Parathyroid adenoma (tissue), 2 donors: ENCODE data around the gene ADAM12.

Experiments
- H2AFZ ChIP-seq: fragments of 300-600 bp; sonication (generic); one replicate; pipeline ENCODE4 v1.7.0; 2017; ENCODE audit warnings: antibody characterized with exemption, mild to moderate bottlenecking
- H3K27ac ChIP-seq: fragments of 300-600 bp; sonication (generic); one replicate; pipeline ENCODE4 v1.7.0; 2017
- H3K27me3 ChIP-seq: fragments of 300-600 bp; sonication (generic); one replicate; pipeline ENCODE4 v1.7.0; 2017; ENCODE audit warnings: low read length; ENCODE audit not compliant: control insufficient read depth, insufficient read depth
- H3K36me3 ChIP-seq: fragments of 300-600 bp; sonication (generic); one replicate; pipeline ENCODE4 v1.7.0; 2017; ENCODE audit warnings: low read length; ENCODE audit not compliant: control insufficient read depth, insufficient read depth
- H3K4me1 ChIP-seq: fragments of 300-600 bp; sonication (generic); one replicate; pipeline ENCODE4 v1.7.0; 2017; ENCODE audit warnings: control low read depth
- H3K4me2 ChIP-seq: fragments of 300-600 bp; sonication (generic); one replicate; pipeline ENCODE4 v1.7.0; 2017; ENCODE audit warnings: low read length
- H3K4me3 ChIP-seq: fragments of 300-600 bp; sonication (generic); one replicate; pipeline ENCODE4 v1.7.0; 2017; ENCODE audit warnings: low read depth, low read length
- H3K79me2 ChIP-seq: fragments of 300-600 bp; sonication (generic); one replicate; pipeline ENCODE4 v1.7.0; 2017; ENCODE audit warnings: control low read depth
- H3K9ac ChIP-seq: fragments of 300-600 bp; sonication (generic); one replicate; pipeline ENCODE4 v1.7.0; 2017; ENCODE audit warnings: mild to moderate bottlenecking
- H3K9me3 ChIP-seq: fragments of 300-600 bp; sonication (generic); one replicate; pipeline ENCODE4 v1.7.0; 2017; ENCODE audit warnings: low read length; ENCODE audit not compliant: control insufficient read depth
- TF ChIP-seq, protein P1 (sequence below): fragments of 300-600 bp; sonication (generic); IDR thresholded peaks from one replicate; pipeline ENCODE4 v1.7.0; 2017; ENCODE audit warnings: antibody characterized with exemption, mild to moderate bottlenecking
- donor health status: primary hyperparathyroidism.

Gene ADAM12

DNA sequence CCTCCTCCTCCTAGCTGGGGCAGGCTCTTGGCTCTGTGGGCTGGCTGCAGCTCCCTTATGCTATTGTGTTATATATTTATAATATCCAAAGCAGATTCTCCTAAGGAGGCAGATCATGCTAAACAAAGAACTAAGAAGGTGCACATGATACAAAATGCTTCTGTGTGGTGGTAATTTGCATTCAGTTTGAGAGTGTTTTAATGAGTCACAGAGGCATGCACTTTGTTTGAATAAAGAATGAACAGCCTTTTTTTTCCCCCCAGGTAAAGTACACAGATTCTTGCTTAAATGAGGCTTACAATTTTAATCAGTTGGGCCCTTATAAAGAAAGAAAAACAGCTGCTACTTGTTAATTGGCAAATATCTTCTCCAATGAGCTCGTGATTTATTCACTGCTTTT is 396.9 kb downstream of the ADAM12 start:
- Histone ChIP-seq H3K79me2 (no peaks in the 10 kb centered on the region), H3K4me2 (no peak overlapping the region), H3K27me3 (no peaks in the 10 kb centered on the region), H3K27ac (no peak overlapping the region), H3K4me1 (no peaks in the 10 kb centered on the region), H2AFZ (no peak overlapping the region), H3K9ac (no peak overlapping the region), H3K9me3 (no peaks in the 10 kb centered on the region), H3K36me3 (no peaks in the 10 kb centered on the region), H3K4me3 (no peak overlapping the region)
- TF ChIP-seq, protein P1, sequence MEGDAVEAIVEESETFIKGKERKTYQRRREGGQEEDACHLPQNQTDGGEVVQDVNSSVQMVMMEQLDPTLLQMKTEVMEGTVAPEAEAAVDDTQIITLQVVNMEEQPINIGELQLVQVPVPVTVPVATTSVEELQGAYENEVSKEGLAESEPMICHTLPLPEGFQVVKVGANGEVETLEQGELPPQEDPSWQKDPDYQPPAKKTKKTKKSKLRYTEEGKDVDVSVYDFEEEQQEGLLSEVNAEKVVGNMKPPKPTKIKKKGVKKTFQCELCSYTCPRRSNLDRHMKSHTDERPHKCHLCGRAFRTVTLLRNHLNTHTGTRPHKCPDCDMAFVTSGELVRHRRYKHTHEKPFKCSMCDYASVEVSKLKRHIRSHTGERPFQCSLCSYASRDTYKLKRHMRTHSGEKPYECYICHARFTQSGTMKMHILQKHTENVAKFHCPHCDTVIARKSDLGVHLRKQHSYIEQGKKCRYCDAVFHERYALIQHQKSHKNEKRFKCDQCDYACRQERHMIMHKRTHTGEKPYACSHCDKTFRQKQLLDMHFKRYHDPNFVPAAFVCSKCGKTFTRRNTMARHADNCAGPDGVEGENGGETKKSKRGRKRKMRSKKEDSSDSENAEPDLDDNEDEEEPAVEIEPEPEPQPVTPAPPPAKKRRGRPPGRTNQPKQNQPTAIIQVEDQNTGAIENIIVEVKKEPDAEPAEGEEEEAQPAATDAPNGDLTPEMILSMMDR = no peak

DNA sequence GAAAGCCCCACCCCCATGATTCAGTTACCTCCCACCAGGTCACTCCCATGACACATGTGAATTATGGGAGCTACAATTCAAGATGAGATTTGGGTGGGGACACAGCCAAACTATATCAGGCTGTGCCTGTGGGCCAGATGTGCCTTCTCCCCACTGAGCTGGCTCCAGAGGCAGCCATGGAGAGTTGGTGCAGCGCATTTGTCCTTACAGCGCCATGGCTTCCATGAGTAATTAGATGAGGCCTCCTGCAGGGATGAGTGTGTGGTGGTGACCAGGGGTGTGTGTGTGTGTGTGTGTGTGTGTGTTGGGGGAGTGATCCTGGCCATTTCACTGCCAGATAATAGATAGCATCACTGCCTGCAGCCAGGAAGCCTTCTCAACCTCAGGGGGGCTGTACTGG is 397.3 kb downstream of the ADAM12 start:
- Histone ChIP-seq H3K36me3 (no peaks in the 10 kb centered on the region), H2AFZ (no peak overlapping the region), H3K27ac (no peak overlapping the region), H3K79me2 (no peaks in the 10 kb centered on the region), H3K9me3 (no peaks in the 10 kb centered on the region), H3K27me3 (no peaks in the 10 kb centered on the region), H3K9ac (no peak overlapping the region), H3K4me2 (no peak overlapping the region), H3K4me1 (no peaks in the 10 kb centered on the region), H3K4me3 (no peak overlapping the region)
- TF ChIP-seq, protein P1 = no peak

DNA sequence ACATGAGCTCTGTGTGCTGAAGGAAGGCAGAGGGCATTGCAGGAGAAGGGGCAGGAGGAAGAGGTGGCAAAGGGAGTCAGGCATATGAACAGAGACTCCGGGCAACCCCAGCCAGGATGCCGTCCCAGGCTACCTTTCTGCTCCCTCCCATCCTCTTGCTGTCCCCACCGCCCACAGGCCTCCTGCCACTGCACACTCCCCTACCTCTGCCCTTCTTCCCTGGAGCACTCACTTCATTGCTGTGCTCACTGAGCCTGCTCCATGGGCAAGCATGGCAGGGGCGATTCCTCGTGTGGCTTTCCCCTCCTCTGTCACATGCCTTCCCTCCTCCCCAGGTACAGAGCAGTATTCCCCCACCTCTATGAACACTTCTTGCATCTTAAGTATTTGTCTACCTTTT is 398.5 kb downstream of the ADAM12 start:
- no peaks in the 10 kb centered on the region for H3K9me3 ChIP-seq
- H2AFZ ChIP-seq = no peak overlapping the region
- no peak overlapping the region for H3K27ac ChIP-seq
- no peak overlapping the region for H3K4me2 ChIP-seq
- no peak overlapping the region for H3K4me3 ChIP-seq
- H3K27me3 ChIP-seq = no peaks in the 10 kb centered on the region
- TF ChIP-seq, protein P1 = no peak
- no peaks in the 10 kb centered on the region for H3K4me1 ChIP-seq
- no peak overlapping the region for H3K9ac ChIP-seq
- no peaks in the 10 kb centered on the region for H3K36me3 ChIP-seq
- no peaks in the 10 kb centered on the region for H3K79me2 ChIP-seq

DNA sequence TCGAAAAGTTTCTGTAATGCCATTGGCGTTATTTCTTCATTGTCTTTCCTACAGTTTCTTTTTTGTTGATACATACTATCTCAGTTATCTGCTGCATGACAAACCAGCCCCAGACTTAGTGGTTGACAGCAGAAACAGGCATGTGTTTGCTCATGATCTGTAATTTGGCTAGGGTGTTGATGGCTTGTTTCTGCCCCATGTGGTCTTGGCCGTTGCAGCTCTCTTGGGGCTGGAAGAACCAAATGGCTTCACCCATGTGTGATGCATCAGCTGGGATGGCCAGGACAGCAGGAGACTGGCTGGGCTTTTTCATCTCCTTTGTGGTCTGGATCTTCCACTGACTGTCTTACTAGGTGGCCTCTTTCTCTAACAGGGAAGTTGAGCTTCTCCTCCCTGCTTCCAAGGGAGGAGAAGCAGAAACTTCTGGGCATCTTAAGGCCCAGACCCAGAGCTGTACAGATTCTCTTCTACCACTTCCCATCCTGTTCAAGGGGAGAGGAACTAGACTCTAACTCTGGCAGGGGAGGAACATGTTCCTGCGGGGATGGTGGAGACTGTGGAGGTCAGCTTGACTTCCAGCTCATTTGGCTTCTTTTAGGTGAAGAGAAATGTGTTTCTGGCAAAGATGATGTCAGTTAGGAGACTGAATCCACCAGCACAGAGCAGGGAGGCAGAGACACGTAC is 402.6 kb downstream of the ADAM12 start:
- Histone ChIP-seq H3K4me1 (no peaks in the 10 kb centered on the region), H3K4me3 (no peak overlapping the region), H3K27me3 (no peaks in the 10 kb centered on the region), H3K36me3 (no peaks in the 10 kb centered on the region), H3K9ac (no peak overlapping the region), H3K4me2 (no peak overlapping the region), H3K27ac (no peak overlapping the region), H3K9me3 (no peaks in the 10 kb centered on the region), H2AFZ (no peak overlapping the region), H3K79me2 (no peaks in the 10 kb centered on the region)
- TF ChIP-seq, protein P1 = no peak

DNA sequence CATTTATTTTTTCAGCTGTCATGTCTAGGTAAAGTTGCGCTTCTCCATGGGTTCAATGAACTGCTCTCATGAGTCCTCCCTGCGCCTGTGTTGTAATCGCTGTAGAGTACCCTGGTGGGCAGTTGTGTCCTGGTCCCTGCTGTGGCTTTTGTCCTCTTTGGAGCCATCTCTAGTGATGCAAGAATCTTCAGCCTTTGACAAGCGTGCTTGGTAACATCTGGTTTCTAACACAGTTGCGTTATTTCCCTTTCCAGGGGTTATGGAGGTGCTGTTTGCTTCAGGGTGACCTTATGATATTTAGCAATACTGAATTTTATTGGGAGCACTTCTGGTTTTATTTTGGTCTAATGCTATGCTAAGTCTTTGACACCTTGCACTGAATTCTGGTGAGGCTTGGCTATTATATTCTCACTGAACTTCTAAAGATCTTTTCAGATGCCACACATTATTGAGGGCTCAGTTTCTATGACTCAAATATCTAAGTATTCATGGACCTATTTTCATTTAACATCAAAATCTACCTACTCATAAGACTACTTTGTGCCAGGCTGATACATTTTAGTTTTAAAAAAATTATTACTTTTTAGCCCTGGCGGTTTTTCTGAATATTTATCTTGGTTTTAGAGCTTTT is 403.3 kb downstream of the ADAM12 start:
- Histone ChIP-seq H3K4me1 (no peaks in the 10 kb centered on the region), H2AFZ (no peak overlapping the region), H3K27me3 (no peaks in the 10 kb centered on the region), H3K4me3 (no peak overlapping the region), H3K9me3 (no peaks in the 10 kb centered on the region), H3K27ac (no peak overlapping the region), H3K79me2 (no peaks in the 10 kb centered on the region), H3K4me2 (no peak overlapping the region), H3K36me3 (no peaks in the 10 kb centered on the region), H3K9ac (no peak overlapping the region)
- TF ChIP-seq, protein P1 = no peak
